HEK293T (cell line): ENCODE data around the gene ELOVL2.

Experiments used
- CTCF ChIA-PET: fragments of 350-600 bp; formaldehyde crosslinking; extraction: SDS; loops from one replicate; lab custom pipeline; 2021; ENCODE audit warnings: antibody characterized with exemption, inconsistent platforms; lab: Yijun Ruan, JAX
- POLR2A ChIA-PET: fragments of 350-600 bp; formaldehyde crosslinking; extraction: SDS; loops from one replicate; lab custom pipeline; 2020; ENCODE audit warnings: antibody characterized with exemption, inconsistent platforms; lab: Yijun Ruan, JAX
- DNase-seq: peaks from one replicate; pipeline ENCODE4 v3.0.0; 2012; ENCODE audit warnings: mixed read lengths; ENCODE audit errors: extremely low spot score
- ARNT ChIP-seq: fragments of 450-650 bp; IDR thresholded peaks from 2 replicates; pipeline ENCODE4 v1.6.1; 2017; ENCODE audit warnings: mild to moderate bottlenecking
- BHLHE40 ChIP-seq: fragments of 450-650 bp; IDR thresholded peaks from 2 replicates; pipeline ENCODE4 v1.6.1; 2016; ENCODE audit warnings: mild to moderate bottlenecking, moderate library complexity, borderline replicate concordance
- CTBP1 ChIP-seq: fragments of 450-650 bp; IDR thresholded peaks from 2 replicates; pipeline ENCODE4 v1.6.1; 2016; ENCODE audit warnings: borderline replicate concordance
- ELF4 ChIP-seq: fragments of 450-650 bp; IDR thresholded peaks from 2 replicates; pipeline ENCODE4 v1.6.1; 2017; ENCODE audit warnings: antibody characterized with exemption
- FOXA1 ChIP-seq: fragments of 450-650 bp; IDR thresholded peaks from 2 replicates; pipeline ENCODE4 v1.6.1; 2016; ENCODE audit warnings: mild to moderate bottlenecking
- FOXK2 ChIP-seq: fragments of 450-650 bp; IDR thresholded peaks from 2 replicates; pipeline ENCODE4 v1.6.1; 2016; ENCODE audit warnings: mild to moderate bottlenecking
- FOXM1 ChIP-seq: fragments of 450-650 bp; IDR thresholded peaks from 2 replicates; pipeline ENCODE4 v1.6.1; 2017; ENCODE audit warnings: mild to moderate bottlenecking, borderline replicate concordance
- HDGF ChIP-seq: fragments of 450-650 bp; IDR thresholded peaks from 2 replicates; pipeline ENCODE4 v1.6.1; 2017; ENCODE audit warnings: antibody characterized with exemption, borderline replicate concordance
- L3MBTL2 ChIP-seq: fragments of 450-650 bp; conservative IDR thresholded peaks from 2 replicates; pipeline ENCODE4 v1.6.1; 2016; ENCODE audit warnings: mild to moderate bottlenecking
- LEF1 ChIP-seq: fragments of 450-650 bp; IDR thresholded peaks from 2 replicates; pipeline ENCODE4 v1.6.1; 2017; ENCODE audit warnings: mild to moderate bottlenecking, borderline replicate concordance
- NFRKB ChIP-seq: fragments of 450-650 bp; IDR thresholded peaks from 2 replicates; pipeline ENCODE4 v1.6.1; 2016; ENCODE audit warnings: mild to moderate bottlenecking, moderate library complexity
- PKNOX1 ChIP-seq: fragments of 450-650 bp; IDR thresholded peaks from 2 replicates; pipeline ENCODE4 v1.6.1; 2016
- SP1 ChIP-seq: fragments of 450-650 bp; IDR thresholded peaks from 2 replicates; pipeline ENCODE4 v1.6.1; 2017
- SUZ12 ChIP-seq: fragments of 450-650 bp; IDR thresholded peaks from 2 replicates; pipeline ENCODE4 v1.6.1; 2016; ENCODE audit warnings: mild to moderate bottlenecking
- TARDBP ChIP-seq: fragments of 450-650 bp; IDR thresholded peaks from 2 replicates; pipeline ENCODE4 v1.6.1; 2016
- ZNF384 ChIP-seq: fragments of 450-650 bp; IDR thresholded peaks from 2 replicates; pipeline ENCODE4 v1.6.1; 2016

Gene ELOVL2

DNA sequence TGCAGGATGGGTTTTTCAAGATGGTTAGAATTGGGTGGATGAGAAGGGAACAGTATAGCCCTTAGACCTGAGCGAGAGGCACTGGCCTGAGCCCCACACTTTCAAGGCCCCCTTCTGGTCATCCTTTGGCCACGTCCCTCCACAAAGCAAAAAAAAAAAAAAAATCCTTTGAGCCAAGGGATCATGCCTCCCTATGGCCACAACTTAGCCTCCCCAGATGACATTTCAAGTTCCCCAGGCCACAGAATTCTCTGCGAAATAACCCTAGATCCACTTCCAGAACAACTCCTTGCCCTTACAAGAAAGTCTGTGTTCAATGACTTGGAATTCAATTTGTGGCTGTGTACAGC is 30.4 kb downstream of the ELOVL2 start:
- ChIA-PET POLR2A (no interaction called here), CTCF (no interaction called here)
- no peak for DNase-seq
- TF ChIP-seq ARNT, result no peak
- TF ChIP-seq SUZ12, result no peak
- no peak for TF ChIP-seq ELF4
- no peak for TF ChIP-seq PKNOX1
- TF ChIP-seq ZNF384, result no peak
- TF ChIP-seq L3MBTL2, result no peak
- no peak for TF ChIP-seq SP1
- TF ChIP-seq LEF1, result no peak
- no peak for TF ChIP-seq BHLHE40
- TF ChIP-seq TARDBP, result no peak
- no peak for TF ChIP-seq FOXA1

DNA sequence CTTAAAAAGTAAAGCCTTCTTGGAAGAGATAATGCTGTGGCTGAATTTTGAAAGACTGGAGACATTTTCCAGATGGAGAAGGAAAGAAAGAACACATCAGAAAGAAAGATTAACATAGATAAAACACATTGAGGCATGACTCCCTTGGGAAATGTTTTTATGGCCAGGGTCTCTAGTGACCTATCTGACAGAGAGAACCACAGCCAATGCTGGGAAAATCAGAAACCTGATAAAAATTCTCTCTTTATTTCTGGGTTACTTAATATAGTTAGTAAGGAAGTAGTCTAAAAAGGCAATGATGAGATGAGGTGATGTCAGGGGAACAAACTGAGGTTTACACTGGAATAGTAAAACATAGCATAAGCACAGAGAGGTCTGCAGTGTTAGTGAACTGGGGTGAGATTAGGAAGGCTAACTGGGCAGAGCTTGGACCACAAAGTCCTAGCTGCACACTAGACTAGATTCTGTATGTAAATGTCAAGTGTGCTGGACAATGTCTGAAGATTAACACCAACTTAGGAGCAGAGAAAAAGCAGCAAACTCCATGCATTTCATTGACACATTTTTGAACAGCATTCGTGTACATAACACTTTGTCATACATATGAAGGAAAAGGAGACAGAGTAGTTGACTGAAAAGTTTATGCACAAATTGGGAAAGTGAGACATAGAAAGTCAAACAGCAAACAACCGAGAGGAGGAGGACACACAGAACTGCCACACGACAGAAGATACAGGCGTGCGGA is 31.0 kb downstream of the ELOVL2 start:
- POLR2A ChIA-PET, result no interaction called here
- TF ChIP-seq ZNF384 (no peak), LEF1 (no peak), ARNT (no peak), FOXM1 (no peak), FOXK2 (no peak), L3MBTL2 (no peak), HDGF (no peak), CTBP1 (no peak), SUZ12 (no peak)
- CTCF ChIA-PET, result interaction anchor here (0.6 kb wide), 1 partner anchor 1855 kb away, joined by 3 read pairs; no protein-coding TSS in a partner anchor

DNA sequence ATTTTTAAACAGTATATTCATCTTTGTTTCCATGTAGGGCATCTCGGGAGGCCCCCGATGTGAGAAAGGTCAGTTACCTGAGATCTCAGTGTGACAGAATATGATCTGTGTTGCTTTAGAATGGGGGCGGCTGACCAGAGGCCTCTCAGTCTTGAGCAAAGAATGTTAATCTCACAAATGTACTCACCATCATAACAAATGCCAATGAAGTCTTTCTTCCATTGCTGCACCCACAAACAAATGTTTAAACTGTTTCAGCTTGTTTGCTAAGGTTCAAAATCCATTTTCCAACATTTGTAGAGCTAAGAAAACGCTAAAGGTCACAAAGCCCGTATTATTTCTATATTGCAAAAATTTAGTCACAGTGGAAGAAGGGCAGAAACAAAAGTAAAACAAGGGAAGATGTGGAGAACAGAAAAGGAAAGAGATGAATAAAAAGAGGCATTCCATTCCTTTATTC is 31.8 kb downstream of the ELOVL2 start:
- ChIA-PET CTCF (no interaction called here), POLR2A (no interaction called here)
- DNase-seq, result no peak
- TF ChIP-seq NFRKB (no peak), ZNF384 (no peak), PKNOX1 (no peak), FOXA1 (no peak), BHLHE40 (no peak), FOXK2 (no peak), ARNT (no peak), HDGF (no peak), LEF1 (no peak), TARDBP (no peak), L3MBTL2 (no peak), SP1 (no peak), CTBP1 (no peak), SUZ12 (no peak), ELF4 (no peak), FOXM1 (no peak)

More for the DNA sequence above, 31.0 kb downstream of the ELOVL2 start:
- no peak for DNase-seq

- DNase-seq, result peak; percentile 50
- TF ChIP-seq PKNOX1 (0 out of 2 replicates have a peak, but pooled peaks have one; percentile 7), TARDBP (no peak)
- ChIA-PET CTCF (no interaction called here), POLR2A (no interaction called here)
Measured at GRCh38 chr6:11011787-11012234, 32.3 kb downstream of the ELOVL2 start.

- no peak for DNase-seq
- ChIA-PET POLR2A (no interaction called here), CTCF (no interaction called here)
- TF ChIP-seq ELF4 (no peak), LEF1 (no peak), L3MBTL2 (no peak), SP1 (no peak), ARNT (no peak), HDGF (no peak)
Measured at GRCh38 chr6:11009353-11009752, 34.8 kb downstream of the ELOVL2 start.

GRCh38 chr6:11008821-11009220 is 35.3 kb downstream of the ELOVL2 start:
- CTCF ChIA-PET, result no interaction called here
- TF ChIP-seq ARNT (no peak), SUZ12 (no peak), NFRKB (no peak), TARDBP (no peak), FOXM1 (no peak), FOXK2 (no peak), CTBP1 (no peak), PKNOX1 (no peak), FOXA1 (no peak), ELF4 (no peak), L3MBTL2 (no peak), HDGF (no peak), ZNF384 (no peak), LEF1 (no peak), BHLHE40 (no peak), SP1 (no peak)
- POLR2A ChIA-PET, result no interaction called here
- no peak for DNase-seq
